Measurements from ENCODE around the gene SCN8A. TPM values are rescaled to one million over a fixed set of nuclear protein-coding genes. Genes with fewer than 3 reads are reported as not detected.

SCN8A gene
- polyA plus RNA-seq, 3 donors from 2014 or later = 0.04 to 0.06 TPM; not detected in 1

DNA sequence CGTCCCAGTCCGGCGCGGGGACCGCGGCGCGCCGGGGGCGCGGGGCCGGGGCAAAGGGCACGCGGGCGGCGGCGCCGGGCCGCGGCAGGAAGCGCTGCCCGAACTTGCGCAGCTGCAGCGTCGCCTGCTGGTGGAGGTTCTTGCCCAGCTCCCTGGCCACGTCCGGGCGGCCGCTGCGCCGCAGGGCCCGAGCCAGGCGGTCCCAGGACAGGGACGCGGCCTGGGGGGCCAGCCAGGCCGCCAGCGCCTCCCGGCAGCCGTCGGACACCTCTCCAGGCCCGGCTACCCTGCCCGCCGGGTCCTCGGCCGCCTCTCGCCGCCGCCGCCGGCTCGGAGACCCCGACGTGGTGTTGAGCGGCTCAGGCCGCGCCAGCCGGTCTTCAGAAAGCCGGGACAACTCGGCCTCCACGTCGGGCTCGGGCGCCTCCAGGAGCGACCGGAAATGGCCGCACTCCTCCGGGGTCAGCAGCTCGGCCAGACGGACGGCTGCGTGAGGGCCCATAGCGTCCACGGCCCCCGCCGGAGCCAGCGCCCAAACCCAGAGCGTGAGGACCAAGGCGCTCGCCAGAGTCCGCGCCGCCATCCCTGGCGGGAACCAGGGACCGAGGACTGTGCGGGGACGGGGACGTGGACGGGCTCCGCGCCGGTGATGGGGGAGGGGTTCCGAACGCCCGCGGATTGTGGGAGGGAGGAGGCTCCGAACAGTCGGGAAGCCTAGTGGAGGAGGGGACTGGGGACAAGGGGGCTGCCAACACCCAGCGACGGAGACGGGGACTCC is 223.5 kb downstream of the SCN8A start:
- Mint-ChIP-seq H3K36me3 (no peaks in the 10 kb centered on the region), H3K9me3 (no peaks in the 10 kb centered on the region), H3K27ac (peak overlapping the region in 4 of 6 donors; percentile 79 to 89 (median 84)), H3K27me3 (ENCODE audit: low read depth in 3 of 3) (peaks cover 1 to 4% (median 2%) of the 10 kb centered on the region in 3 donors), H3K4me1 (peaks cover 13 to 14% of the 10 kb centered on the region in 2 donors), H3K4me3 (peak overlapping the region; percentile 83 to 91 (median 87))
- peak; percentile 71 to 77 (median 74) for DNase-seq

DNA sequence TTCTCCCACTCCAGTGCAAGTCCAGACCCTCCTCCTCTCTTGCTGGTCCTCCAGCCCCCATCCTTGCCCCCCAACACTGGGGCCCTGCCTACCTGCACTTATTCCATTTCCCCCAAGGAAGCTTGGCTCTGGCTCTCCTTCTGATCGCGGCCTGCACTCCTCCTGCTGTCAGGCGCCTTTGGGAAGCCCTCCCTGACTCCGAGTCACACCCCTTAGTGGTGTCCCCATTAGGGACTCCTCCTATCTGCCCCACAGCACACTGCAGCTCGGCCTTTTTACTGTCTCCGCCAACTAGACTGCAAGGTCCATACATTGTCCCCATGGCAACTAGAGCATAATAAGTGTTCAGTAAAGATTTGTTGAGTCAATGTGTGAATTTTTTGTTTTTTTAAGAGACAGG is 224.5 kb downstream of the SCN8A start:
- Mint-ChIP-seq H3K27me3 (ENCODE audit: low read depth in 3 of 3) (peaks cover 2 to 5% (median 4%) of the 10 kb centered on the region in 3 donors), H3K36me3 (no peaks in the 10 kb centered on the region), H3K4me3 (peak overlapping the region; percentile 83 to 91 (median 87)), H3K9me3 (no peaks in the 10 kb centered on the region), H3K27ac (peak overlapping the region; percentile 43 to 89 (median 78)), H3K4me1 (peaks cover 19 to 20% of the 10 kb centered on the region in 2 donors)
- DNase-seq = no peak

DNA sequence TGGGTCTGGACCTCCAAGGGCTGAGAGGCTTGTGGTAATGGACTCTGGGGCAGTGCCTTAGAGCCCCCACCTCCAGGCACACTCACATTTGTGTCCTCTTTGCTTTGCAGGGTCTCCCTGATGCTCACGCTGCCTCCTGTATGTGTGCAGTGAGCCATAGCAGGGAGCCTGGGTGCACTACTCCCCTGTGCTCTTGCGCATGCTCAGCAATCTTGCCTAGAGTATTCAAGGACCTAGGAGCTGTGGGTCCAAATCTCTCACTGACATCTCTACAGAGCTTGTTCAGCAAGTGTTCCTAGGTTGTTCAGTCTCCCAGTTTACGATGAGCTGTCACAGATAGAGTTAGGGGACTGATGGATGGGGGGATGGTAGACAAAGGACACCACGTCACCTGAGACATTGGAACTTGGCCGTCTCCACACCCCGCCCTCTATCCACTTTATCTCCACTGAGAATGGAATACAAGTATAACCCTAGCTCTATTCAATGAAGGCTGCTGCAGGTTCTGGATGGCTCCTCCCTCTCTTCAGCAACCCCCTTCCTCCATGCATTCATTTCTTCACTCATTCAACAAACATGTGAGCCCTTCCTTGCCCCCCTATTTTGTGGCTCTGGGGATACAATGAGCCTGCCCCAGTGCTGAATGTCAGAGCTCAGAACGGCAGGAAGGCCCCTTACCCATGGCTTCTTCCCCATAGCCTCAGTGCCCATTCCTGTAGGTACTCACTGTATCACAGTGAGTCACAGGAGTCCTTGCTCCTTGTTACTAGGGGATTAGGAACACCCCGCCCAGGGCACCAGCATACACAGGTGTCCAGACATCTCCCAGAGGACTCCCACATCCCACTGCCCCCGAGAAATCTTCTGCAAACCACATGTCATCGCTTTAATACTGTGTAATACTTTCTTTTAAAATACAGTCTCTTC is 226.3 kb downstream of the SCN8A start:
- peak overlapping the region in 1 of 6 donors; percentile 71 for H3K27ac Mint-ChIP-seq
- peaks cover 20 to 21% of the 10 kb centered on the region in 2 donors for H3K4me1 Mint-ChIP-seq
- no peak for DNase-seq
- no peaks in the 10 kb centered on the region for H3K9me3 Mint-ChIP-seq
- H3K4me3 Mint-ChIP-seq = peak overlapping the region in 4 of 5 donors; percentile 21 to 50 (median 38)
- H3K36me3 Mint-ChIP-seq = no peaks in the 10 kb centered on the region
- peaks cover 2 to 5% (median 4%) of the 10 kb centered on the region in 3 donors for H3K27me3 Mint-ChIP-seq (ENCODE audit: low read depth in 3 of 3)

DNA sequence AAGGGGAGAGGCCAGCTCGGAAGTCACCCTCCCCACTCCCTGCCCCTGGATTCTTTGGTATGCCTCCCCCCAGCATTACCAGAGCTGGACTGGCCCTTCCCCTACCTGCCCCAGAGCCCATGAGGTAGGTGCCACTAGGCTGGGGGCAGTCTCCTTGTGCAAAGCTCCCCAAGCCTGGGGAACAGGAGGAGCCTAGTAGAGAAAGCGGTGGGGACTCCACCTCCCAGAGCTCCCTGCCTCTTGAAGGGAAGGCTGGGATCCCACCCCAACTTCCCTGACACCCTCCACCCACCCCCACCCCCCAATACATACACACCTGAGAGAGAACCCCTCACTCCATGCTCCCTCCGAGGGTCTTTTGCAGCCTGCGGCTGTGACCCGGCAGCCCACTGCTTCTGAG is 227.1 kb downstream of the SCN8A start:
- no peak for DNase-seq
- H3K27me3 Mint-ChIP-seq (ENCODE audit: low read depth in 3 of 3) = peaks cover 2 to 5% (median 4%) of the 10 kb centered on the region in 3 donors
- no peaks in the 10 kb centered on the region for H3K9me3 Mint-ChIP-seq
- no peaks in the 10 kb centered on the region for H3K36me3 Mint-ChIP-seq
- no peak overlapping the region for H3K27ac Mint-ChIP-seq
- peaks cover 23 to 26% of the 10 kb centered on the region in 2 donors for H3K4me1 Mint-ChIP-seq
- H3K4me3 Mint-ChIP-seq = peak overlapping the region in 1 of 5 donors; percentile 35

DNA sequence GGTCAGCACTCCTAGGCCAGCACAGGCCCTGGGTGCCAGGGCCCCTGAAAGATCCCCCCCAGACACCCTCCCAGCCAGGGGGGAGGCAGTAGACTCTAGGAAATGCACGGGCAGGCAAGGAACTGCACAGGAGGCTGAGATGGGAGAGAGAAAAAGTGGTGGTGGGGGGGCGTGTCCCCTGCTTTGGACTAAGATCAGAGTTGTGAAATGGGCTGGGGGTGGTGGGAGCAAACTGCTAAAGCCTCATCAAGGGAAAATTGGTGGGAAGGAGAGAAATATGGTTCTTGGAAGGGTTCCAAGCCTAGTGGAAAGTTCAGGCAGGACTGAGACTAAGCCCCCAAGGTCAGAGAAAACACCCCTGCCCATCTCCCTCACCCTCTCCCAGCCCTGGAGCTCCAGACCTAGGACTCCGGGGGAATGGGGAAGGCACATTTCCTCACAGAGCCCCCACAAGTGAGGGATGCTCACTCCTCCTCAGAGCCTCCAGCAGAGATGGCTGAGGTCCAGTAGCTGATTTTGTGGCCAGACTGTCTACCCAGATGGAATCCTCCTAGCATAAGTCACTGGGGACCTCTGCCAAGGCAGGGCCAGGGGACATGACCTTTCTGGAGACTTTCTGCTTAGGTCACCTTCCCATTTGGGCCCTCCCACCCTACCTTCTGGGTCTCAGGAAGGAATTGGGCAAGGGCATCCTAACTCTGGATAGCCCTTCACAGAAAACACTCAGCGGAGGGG is 227.7 kb downstream of the SCN8A start:
- peaks cover under 1 to 5% (median 2%) of the 10 kb centered on the region in 3 donors for H3K27me3 Mint-ChIP-seq (ENCODE audit: low read depth in 3 of 3)
- no peak overlapping the region for H3K4me3 Mint-ChIP-seq
- H3K27ac Mint-ChIP-seq = no peak overlapping the region
- no peaks in the 10 kb centered on the region for H3K9me3 Mint-ChIP-seq
- no peak for DNase-seq
- no peaks in the 10 kb centered on the region for H3K36me3 Mint-ChIP-seq
- H3K4me1 Mint-ChIP-seq = peaks cover 25 to 28% of the 10 kb centered on the region in 2 donors

DNA sequence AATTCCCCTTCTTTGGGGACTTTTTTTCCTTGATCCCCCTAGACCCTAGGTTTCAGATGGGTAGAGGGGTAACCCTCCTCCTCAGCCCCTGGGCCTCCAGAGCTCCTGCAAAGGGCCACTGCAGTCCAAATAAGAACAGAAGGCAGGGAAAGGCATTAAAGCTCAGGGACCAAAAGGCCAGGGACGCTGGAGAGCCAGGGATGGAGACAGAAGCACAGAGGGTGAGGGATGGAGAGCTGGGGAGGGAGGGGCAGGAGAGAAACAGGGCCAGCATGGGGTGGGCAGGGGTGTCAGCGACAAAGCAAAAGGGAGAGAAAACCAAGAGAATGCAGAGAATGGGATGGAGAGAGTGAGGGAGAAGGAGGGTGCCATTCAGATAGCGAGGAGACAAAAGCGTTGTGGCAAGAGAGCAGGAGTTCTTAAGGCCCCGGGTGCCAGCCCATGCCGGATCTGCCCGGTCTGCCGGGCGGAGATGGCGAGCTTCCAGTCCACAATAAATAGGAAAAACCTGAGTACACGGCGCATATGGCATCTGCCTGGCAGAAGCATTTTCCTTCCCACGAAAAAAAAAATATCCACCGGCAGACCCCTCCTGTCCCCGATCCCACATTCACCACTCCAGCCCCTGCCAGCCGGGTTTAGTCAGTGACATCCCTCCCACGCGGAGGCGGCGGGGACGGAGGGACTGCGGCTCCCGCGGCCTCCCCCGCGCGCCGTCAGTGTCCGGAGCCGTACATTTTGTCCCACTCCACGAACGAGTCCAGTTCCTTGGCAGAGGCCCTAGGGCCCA is 228.9 kb downstream of the SCN8A start:
- DNase-seq = no peak
- Mint-ChIP-seq H3K4me1 (peaks cover 23 to 26% of the 10 kb centered on the region in 2 donors), H3K9me3 (no peaks in the 10 kb centered on the region), H3K27ac (peak overlapping the region in 5 of 6 donors; percentile 23 to 74 (median 59)), H3K27me3 (ENCODE audit: low read depth in 3 of 3) (peaks cover 0 to 5% (median 2%) of the 10 kb centered on the region in 3 donors), H3K36me3 (no peaks in the 10 kb centered on the region), H3K4me3 (peak overlapping the region; percentile 71 to 82 (median 75))

DNA sequence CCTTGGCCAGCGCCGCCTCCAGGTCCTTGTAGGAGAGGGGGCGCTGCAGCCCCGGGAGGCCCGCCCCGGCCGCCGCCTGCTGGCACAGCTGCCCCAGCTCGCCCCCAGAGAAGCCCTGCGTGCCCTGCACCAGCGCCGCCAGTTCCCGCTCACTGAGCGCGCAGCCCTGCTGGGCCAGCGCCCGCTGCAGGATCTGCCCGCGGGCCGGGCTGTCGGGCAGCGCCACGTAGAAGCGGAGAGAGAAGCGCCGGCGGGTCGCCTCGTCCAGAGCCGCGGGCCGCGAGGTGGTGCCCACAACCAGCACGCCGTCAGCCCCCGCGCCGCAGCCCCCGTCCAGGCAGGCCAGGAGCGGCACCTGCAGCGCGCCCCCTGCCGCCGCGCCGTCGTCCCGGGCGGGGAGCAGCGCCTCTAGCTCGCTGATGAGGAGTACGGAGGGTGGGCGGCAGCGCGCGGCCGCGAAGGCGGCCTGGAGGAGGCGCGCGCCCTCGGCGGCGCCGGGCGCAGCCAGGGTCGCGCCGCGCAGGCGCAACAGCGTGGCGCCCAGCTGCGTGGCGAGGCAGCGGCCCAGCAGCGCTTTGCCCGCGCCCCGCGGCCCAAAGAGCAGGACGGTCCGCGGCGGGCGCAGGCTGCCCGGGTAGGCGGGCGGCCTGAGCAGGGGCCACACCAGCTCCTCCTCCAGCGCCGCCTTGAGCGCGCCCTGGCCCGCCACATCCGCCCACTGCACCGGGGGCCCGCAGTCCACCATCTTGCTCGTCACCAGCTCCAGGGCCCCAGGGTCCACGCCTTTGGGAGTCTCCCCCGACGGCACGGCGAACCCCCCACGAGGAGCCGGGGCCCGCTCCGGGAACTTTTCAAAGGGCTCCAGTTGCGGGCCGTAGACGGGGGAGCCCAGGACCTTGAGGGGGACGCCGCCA is 229.8 kb downstream of the SCN8A start:
- H3K27me3 Mint-ChIP-seq (ENCODE audit: low read depth in 3 of 3) = peaks cover 0 to 5% (median 0%) of the 10 kb centered on the region in 3 donors
- peak; percentile 81 to 84 (median 82) for DNase-seq
- H3K36me3 Mint-ChIP-seq = no peaks in the 10 kb centered on the region
- H3K9me3 Mint-ChIP-seq = no peaks in the 10 kb centered on the region
- H3K4me1 Mint-ChIP-seq = peaks cover 14 to 18% of the 10 kb centered on the region in 2 donors
- peak overlapping the region in 2 of 6 donors; percentile 39 to 65 for H3K27ac Mint-ChIP-seq
- peak overlapping the region; percentile 71 to 82 (median 75) for H3K4me3 Mint-ChIP-seq

DNA sequence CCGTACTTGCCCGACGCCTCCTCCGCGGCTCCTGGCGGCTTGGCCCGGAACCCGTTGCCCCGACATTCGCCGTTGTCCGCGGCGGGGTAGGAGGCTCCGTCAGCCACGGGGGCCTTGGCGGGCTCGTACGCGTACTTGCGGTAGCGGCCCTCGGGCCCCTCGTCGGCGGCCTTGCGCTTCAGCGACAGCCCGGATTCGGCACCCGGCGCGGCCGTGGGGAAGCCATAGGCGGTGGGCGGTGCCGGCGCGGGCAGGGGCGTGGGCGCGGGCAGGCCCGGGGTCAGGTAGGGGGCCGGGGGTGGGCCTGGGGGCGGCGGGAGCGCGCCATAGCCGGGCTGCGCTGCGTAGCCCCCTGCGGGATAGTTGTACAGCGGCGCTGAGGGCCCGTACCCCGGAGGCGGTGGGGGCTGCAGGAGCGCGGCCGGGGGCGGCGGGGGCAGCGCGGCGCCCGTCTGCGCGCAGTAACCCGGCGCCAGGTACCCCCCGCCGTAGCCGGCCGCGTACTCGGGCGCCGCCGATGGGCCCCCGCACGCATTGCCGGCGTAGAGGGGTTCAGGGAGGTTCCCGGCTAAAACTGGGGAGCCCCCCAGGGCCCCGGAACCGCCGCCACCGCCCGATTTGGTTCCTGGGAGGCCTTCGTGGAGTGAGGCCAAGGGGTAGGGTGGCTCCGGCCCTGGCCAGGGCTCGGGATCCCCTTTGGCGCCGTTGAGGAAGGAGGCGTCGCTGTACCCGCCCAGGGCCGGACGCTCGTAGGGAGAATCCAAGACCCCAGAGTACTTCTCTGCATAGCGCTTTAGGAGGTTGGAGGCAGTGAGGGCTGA is 230.6 kb downstream of the SCN8A start:
- DNase-seq = peak in 1 of 3 donors; percentile 14
- Mint-ChIP-seq H3K9me3 (peaks cover 0 to 2% (median 0%) of the 10 kb centered on the region in 6 donors), H3K4me1 (peaks cover 14 to 16% of the 10 kb centered on the region in 2 donors), H3K4me3 (peak overlapping the region; percentile 57 to 71 (median 68)), H3K27ac (peak overlapping the region in 4 of 6 donors; percentile 23 to 76 (median 52)), H3K27me3 (ENCODE audit: low read depth in 3 of 3) (peaks cover 0 to 3% (median 0%) of the 10 kb centered on the region in 3 donors), H3K36me3 (no peaks in the 10 kb centered on the region)

DNA sequence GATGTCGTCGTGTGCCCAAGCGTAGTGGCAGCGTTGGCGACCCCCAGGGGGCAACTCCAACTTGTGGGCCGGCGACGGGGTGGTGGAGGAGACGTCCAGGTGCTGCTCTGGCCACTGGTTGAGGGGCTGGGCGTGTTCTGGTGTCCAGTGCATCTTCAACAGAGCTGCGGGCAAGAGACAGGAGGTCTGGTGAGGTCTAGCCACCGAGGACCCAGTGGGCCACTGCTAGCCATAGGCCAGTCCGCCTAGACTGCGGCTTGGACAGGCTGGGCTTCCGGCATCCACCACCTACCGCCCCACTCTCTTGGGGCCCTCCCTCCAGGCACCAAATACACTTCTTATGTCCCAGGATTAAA is 231.2 kb downstream of the SCN8A start:
- Mint-ChIP-seq H3K27ac (peak overlapping the region; percentile 24 to 76 (median 40)), H3K27me3 (ENCODE audit: low read depth in 3 of 3) (peaks cover 0 to 3% (median 0%) of the 10 kb centered on the region in 3 donors), H3K9me3 (peaks cover 0 to 2% (median 0%) of the 10 kb centered on the region in 6 donors), H3K4me3 (peak overlapping the region; percentile 57 to 71 (median 63)), H3K36me3 (no peaks in the 10 kb centered on the region), H3K4me1 (peaks cover 14 to 16% of the 10 kb centered on the region in 2 donors)
- DNase-seq = no peak

DNA sequence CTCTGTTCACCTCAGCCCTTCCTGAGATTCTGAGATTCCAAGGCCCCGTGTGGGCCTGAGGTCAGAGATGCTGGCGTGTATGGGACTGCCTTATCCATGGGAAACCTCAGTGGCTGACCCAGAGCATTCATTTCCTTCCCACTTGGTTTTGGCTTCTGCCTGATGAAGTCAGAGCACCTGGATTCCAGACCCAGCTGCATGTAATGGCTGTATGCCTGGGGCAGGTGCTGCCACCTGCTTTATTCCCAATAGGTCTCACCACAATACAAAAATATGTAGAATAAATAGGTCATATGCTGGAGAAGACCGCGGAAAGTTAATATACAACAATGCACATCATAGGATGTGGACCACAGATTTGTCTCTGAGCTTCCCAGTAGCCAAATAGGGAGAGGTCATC is 231.9 kb downstream of the SCN8A start:
- H3K4me3 Mint-ChIP-seq = peak overlapping the region; percentile 26 to 71 (median 54)
- peaks cover 15 to 20% of the 10 kb centered on the region in 2 donors for H3K4me1 Mint-ChIP-seq
- peaks cover 0 to 3% (median 0%) of the 10 kb centered on the region in 3 donors for H3K27me3 Mint-ChIP-seq (ENCODE audit: low read depth in 3 of 3)
- peak overlapping the region in 5 of 6 donors; percentile 24 to 76 (median 34) for H3K27ac Mint-ChIP-seq
- H3K9me3 Mint-ChIP-seq = peaks cover 0 to 2% (median 0%) of the 10 kb centered on the region in 6 donors
- H3K36me3 Mint-ChIP-seq = no peaks in the 10 kb centered on the region
- no peak for DNase-seq
